Gastroesophageal sphincter (tissue), 3 donors: ENCODE results near the gene MPRIP.

ENCODE experiments used
- EP300 ChIP-seq: sonication (generic); formaldehyde crosslinking; IDR thresholded peaks from one replicate; pipeline ENCODE4 v1.6.1; 2017; ENCODE audit warnings: antibody characterized with exemption, mild to moderate bottlenecking
- POLR2A ChIP-seq, 2 donors: fragments of 450-650 bp; IDR thresholded peaks; one replicate each; pipeline ENCODE4 v1.6.1; 2017; ENCODE audit warnings: antibody characterized with exemption in 2 of 2, mild to moderate bottlenecking in 2 of 2, moderate library complexity in 1 of 2
- POLR2AphosphoS5 ChIP-seq: sonication (generic); formaldehyde crosslinking; IDR thresholded peaks from one replicate; pipeline ENCODE4 v1.6.1; 2017; ENCODE audit warnings: antibody characterized with exemption
- TF ChIP-seq, protein P1 (sequence below), 4 experiments: fragments of 200-600 bp in 2 of 4; fragments of 450-650 bp in 2 of 4; sonication (generic) in 1 of 4; IDR thresholded peaks; one replicate each; pipeline ENCODE4 v1.5.1; 2017 to 2019; ENCODE audit warnings: antibody characterized with exemption in 4 of 4, mild to moderate bottlenecking in 2 of 4, moderate library complexity in 2 of 4

DNA sequence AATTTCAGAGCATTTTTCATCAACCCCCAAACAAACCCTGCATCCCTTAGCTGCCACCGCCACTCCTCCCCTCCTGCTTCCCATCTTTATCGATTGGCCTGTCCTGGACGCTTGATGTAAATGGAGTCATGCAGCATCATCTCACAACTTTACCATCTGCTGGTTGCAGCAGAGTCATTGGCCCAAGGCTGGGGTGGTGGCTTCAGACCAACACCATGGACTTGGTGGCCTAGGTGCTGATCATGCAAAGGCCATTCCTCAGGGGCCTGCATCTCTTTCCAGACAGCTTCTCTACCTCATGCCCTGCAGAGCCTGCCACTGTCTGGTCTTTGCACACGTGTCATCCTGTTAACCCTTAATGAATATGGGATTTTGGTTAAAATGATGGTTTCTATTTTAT, 73.4 kb downstream of the MPRIP start:
- TF ChIP-seq POLR2AphosphoS5 (no peak), POLR2A (IDR thresholded peaks at IDR 0.05) (no peak), EP300 (no peak)
- TF ChIP-seq, protein P1, sequence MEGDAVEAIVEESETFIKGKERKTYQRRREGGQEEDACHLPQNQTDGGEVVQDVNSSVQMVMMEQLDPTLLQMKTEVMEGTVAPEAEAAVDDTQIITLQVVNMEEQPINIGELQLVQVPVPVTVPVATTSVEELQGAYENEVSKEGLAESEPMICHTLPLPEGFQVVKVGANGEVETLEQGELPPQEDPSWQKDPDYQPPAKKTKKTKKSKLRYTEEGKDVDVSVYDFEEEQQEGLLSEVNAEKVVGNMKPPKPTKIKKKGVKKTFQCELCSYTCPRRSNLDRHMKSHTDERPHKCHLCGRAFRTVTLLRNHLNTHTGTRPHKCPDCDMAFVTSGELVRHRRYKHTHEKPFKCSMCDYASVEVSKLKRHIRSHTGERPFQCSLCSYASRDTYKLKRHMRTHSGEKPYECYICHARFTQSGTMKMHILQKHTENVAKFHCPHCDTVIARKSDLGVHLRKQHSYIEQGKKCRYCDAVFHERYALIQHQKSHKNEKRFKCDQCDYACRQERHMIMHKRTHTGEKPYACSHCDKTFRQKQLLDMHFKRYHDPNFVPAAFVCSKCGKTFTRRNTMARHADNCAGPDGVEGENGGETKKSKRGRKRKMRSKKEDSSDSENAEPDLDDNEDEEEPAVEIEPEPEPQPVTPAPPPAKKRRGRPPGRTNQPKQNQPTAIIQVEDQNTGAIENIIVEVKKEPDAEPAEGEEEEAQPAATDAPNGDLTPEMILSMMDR (IDR thresholded peaks at IDR 0.05) = no peak
